HL-60 (cell line): Measurements from ENCODE around the gene HSD17B3.

Source experiments
- GABPA ChIP-seq: IDR thresholded peaks from 2 replicates; pipeline ENCODE4 v1.6.1; 2012; ENCODE audit warnings: low read depth
- TF ChIP-seq, protein P1 (sequence below): IDR thresholded peaks from one replicate; pipeline ENCODE4 v1.5.1; 2011; ENCODE audit warnings: low read length, control low read depth, inconsistent platforms; ENCODE audit not compliant: insufficient read depth
- TF ChIP-seq, protein P2 (sequence below): IDR thresholded peaks from 2 replicates; pipeline ENCODE4 v1.6.1; 2012; ENCODE audit warnings: low read depth; ENCODE audit not compliant: insufficient replicate concordance

DNA sequence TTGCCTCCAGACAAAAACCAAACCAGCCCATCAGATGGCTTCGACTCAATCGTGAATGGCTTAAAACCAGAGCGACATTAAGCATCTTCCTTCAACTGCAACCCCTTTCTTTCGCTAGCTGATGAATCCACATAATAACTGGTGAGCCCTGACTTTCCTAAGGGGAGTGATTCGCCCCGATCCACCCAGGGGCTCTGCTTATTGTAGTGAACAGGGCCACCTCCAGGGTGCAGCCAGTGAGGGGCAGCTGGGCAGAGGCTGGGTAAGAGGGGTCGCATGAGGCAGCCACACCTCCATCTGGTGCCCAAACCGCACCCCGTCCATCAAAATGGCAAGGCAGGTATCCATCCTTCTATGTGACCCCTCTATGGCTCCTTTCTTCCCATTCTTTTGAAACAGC is 43.6 kb upstream of the HSD17B3 start:
- no peak for TF ChIP-seq GABPA
- TF ChIP-seq, protein P1, sequence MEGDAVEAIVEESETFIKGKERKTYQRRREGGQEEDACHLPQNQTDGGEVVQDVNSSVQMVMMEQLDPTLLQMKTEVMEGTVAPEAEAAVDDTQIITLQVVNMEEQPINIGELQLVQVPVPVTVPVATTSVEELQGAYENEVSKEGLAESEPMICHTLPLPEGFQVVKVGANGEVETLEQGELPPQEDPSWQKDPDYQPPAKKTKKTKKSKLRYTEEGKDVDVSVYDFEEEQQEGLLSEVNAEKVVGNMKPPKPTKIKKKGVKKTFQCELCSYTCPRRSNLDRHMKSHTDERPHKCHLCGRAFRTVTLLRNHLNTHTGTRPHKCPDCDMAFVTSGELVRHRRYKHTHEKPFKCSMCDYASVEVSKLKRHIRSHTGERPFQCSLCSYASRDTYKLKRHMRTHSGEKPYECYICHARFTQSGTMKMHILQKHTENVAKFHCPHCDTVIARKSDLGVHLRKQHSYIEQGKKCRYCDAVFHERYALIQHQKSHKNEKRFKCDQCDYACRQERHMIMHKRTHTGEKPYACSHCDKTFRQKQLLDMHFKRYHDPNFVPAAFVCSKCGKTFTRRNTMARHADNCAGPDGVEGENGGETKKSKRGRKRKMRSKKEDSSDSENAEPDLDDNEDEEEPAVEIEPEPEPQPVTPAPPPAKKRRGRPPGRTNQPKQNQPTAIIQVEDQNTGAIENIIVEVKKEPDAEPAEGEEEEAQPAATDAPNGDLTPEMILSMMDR, result no peak
- TF ChIP-seq, protein P2, sequence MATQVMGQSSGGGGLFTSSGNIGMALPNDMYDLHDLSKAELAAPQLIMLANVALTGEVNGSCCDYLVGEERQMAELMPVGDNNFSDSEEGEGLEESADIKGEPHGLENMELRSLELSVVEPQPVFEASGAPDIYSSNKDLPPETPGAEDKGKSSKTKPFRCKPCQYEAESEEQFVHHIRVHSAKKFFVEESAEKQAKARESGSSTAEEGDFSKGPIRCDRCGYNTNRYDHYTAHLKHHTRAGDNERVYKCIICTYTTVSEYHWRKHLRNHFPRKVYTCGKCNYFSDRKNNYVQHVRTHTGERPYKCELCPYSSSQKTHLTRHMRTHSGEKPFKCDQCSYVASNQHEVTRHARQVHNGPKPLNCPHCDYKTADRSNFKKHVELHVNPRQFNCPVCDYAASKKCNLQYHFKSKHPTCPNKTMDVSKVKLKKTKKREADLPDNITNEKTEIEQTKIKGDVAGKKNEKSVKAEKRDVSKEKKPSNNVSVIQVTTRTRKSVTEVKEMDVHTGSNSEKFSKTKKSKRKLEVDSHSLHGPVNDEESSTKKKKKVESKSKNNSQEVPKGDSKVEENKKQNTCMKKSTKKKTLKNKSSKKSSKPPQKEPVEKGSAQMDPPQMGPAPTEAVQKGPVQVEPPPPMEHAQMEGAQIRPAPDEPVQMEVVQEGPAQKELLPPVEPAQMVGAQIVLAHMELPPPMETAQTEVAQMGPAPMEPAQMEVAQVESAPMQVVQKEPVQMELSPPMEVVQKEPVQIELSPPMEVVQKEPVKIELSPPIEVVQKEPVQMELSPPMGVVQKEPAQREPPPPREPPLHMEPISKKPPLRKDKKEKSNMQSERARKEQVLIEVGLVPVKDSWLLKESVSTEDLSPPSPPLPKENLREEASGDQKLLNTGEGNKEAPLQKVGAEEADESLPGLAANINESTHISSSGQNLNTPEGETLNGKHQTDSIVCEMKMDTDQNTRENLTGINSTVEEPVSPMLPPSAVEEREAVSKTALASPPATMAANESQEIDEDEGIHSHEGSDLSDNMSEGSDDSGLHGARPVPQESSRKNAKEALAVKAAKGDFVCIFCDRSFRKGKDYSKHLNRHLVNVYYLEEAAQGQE, result no peak
